ENCODE results near the gene PSG5.
"Not testable (repeated sequence)": the region's sequence is repeated elsewhere in the genome, so short reads cannot be mapped to it uniquely, and the experiment has no call there.

PSG5 gene

DNA sequence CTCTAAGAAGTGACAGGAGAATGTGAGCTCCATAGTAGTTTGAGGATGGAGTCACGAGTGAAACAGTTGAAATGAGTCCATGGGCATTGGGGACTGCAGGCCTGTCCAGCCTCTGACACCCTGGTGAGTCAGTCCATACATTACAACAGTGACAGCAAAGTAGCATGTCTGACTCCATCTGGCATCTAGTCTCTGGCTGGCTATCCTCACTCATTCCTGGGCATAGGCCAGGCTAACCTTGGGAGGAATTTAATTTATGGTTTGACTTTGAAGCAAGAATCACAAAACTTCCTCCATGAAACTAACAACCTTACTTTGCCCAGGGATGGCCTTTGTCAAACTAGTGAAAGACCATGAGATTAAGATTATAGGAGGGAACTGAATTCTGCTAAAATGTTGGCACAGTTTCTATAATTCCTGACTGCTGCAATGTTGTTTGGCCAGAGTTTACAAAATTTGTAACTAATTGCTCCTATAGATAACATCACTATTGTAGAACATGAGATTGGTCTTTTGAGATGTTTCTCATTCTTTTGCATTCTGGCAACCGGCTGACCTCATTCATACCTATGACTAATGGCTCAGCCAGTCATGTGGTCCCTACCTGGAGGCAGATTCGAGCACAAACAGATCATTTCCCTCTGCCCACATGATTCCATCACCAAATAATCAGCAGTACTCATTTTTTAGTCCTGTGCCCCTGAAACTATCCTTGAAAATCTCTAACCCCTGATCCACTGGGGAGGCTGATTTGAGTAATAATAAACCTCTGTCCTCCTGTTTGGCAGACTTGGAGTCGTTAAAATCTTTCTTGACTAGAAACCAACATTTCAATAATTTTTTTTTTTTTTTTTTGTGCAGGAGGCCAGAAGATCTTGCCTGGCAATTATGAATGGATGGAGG is 4.2 kb downstream of the PSG5 start:
- not testable (repeated sequence) for DNase-seq (ENCODE audit: low read depth in 2 of 2)

DNA sequence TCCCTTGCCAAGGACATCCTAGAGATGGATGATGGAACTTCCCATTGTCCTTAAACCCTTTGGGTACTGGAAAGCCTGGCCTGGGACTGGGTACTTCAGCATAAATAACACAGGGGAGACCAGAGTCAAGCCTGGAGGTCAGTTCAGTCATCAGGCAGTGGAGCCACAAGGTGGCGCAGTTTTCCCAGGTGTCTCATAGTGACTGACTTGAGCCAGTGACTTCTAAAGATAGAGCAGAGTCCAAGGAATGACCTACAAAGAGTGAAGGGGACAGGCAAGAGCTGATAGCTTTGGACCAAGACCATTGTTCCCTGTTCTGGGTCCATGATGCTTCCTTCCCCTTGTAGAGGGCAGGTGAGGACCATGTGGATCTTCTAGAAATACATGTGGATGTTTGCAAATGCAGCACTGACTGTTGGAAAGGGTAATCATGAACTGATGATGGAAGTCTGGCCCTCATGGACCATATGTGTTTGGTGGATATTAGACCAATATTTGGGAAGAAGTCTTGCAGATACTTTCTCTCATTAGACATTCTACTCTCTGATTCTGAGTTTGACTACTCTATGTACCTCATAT is 6.7 kb downstream of the PSG5 start:
- DNase-seq (ENCODE audit: low read depth in 2 of 2) = not testable (repeated sequence)

DNA sequence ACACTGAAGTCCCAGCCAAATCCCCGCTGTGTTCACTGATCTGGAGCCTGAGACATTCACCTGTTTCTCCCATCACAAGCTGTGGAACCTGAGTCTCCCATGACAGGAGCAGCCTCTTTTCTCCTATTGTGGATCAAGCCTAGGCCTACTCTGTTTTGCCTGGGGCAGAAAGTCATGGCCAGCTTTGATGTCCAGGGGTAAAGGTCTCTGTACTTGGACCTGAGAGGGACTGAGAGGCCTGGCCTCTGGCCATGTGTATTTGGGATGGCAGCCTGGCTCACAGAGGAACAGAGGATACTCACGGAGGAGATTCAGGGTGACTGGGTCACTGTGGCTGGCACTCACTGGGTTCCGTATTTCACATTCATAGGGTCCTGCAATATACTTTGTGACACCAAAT is 7.8 kb downstream of the PSG5 start:
- DNase-seq (ENCODE audit: low read depth in 2 of 2) = not testable (repeated sequence)

DNA sequence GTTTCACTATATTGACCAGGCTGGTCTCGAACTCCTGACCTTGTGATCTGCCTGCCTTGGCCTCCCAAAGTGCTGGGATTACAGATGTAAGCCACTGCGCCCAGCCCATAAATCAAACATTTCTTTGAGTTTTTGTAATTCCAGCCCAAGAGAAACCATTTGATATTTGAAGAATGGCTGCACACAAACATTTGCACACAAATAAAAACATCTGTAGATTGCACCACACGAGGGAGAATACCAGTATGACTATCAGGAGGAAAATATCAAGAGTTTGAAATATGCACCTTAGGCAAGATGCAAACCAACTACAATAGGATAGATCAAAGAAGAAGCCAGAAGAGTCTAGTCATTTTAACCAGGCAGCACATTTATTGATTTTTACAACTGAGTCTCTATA is 20.4 kb downstream of the PSG5 start:
- not testable (repeated sequence) for DNase-seq (ENCODE audit: low read depth in 2 of 2)

DNA sequence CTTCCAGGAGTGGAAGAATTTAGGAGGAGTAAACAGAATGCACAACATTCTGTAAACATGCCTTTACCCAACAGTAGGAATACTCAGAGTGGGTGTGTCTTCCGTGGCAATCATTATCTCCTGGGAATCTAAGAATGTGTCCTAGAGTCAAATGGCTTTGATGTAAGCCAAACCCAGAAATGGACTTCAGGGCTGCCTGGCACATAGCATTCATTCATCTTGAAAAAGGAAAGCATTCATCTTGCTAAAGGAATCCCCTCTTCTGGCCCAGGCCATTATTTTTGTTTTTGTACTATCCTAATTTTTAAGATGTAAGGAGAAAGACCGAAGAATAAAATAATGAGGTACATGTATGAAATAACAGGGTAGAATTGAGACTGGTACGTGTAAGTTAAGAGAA is 23.2 kb downstream of the PSG5 start:
- DNase-seq (ENCODE audit: low read depth in 2 of 2) = not testable (repeated sequence)

DNA sequence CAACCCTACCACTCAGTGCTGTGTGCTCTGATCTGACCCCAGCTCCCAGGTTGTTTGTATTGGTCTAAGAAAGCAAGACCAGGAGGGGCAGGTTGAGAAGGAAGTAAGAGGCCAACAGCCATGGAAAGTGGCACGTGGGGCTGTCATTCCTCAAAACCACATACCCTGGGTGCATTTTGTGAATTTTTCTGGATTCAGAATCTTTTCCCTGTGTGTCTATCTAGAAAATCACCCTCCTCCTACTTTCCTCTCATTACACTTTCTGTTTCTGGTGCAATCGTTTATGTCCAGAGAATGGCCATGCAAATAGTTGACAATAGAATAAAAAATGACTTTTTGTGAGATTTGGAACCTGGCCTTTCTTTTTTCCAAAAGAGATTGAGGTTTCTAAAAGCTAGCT is 24.1 kb downstream of the PSG5 start:
- not testable (repeated sequence) for DNase-seq (ENCODE audit: low read depth in 2 of 2)

DNA sequence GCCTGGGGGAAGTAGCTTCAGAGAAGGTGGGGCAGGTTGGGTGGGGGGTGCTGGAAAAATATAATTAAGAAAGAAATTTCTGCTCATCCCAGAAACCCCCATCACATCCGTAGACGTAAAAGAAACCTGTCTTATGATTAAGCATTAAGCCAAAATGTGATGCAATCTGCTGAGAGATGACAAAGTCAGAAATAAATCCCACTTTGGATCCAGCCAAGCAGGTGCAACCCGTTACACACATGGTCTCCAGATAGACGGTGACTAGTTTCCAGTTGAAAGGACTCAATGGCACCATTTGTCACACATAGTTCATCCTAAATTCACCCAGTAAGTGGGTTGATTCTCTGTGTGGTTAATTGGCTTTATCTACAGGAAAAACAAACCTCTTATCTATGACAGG is 34.1 kb downstream of the PSG5 start:
- DNase-seq (ENCODE audit: low read depth in 2 of 2) = no peak

DNA sequence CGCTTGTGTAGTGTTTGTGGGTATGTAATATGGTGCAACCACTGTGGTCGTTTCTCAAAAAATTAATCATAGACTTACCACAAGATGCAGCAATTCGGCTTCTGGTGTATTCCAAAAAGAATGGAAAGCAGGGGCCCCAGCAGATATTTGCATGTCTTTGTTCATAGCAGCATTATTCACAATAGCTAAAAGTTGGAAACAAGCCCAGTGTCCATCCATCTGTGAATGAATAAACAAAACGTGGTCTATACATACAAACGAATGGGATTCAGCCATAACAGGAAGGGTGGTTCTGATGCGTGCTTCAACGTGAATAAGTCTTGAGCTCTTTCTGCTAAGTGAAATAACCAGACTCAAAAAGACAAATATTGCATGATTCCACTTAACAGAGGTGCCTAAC is 36.5 kb downstream of the PSG5 start:
- not testable (repeated sequence) for DNase-seq (ENCODE audit: low read depth in 2 of 2)

DNA sequence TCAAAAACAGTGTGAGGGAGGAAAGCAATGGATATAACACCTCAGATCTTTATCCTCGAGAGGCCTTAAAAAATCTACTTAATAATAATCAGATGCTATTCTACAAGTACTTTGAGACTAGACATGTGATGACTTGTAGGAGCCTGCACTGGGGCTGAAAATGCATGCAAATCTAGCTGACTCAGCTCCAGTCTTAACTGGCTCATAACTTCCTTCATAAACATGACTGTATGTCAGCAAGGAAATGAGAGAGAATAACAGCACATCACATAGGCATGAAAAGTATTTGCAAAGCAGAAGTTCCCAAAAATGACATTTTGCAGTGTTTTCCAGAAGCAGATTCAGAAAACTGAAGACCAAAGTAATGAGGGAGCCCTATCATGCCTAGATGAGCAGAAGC is 38.1 kb downstream of the PSG5 start:
- DNase-seq (ENCODE audit: low read depth in 2 of 2) = no peak

DNA sequence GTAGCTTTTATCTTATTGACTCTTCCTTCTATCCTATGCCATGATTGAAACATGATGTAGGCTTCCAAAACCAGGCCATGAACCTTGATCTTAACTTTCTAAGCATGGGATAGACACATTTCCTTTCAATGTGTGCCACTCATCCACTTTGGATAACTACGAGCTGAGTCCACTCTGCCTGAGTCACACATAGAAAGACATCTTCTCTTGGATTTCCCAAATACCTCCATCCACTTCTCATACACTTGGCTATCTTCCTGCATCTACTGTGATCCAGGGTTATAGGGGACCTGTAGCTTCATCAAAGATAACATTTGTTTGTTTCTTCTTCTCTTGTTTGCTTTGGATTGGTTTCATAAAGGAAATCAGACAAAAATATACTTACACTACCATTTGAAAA is 44.6 kb downstream of the PSG5 start:
- DNase-seq (ENCODE audit: low read depth in 2 of 2) = not testable (repeated sequence)

DNA sequence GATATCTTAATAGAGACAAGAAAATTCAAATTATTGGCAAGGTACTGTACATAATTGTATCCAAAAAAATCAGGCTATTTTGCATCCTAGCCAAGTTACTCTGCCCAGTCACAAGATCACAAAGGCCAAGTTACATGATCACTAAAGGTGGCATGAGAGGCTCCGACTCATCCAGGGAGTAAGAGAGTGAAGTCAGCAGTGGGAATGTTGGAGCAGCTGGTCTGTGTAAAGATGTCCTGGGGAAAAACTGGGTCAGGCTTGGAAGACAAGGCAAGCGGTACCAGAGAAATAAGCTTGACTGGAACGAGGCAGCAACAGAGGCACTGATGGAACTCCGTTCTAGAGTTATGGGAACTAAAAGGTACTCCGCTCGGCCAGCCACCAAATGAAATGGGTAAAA is 53.6 kb downstream of the PSG5 start:
- no peak for DNase-seq (ENCODE audit: low read depth in 2 of 2)

DNA sequence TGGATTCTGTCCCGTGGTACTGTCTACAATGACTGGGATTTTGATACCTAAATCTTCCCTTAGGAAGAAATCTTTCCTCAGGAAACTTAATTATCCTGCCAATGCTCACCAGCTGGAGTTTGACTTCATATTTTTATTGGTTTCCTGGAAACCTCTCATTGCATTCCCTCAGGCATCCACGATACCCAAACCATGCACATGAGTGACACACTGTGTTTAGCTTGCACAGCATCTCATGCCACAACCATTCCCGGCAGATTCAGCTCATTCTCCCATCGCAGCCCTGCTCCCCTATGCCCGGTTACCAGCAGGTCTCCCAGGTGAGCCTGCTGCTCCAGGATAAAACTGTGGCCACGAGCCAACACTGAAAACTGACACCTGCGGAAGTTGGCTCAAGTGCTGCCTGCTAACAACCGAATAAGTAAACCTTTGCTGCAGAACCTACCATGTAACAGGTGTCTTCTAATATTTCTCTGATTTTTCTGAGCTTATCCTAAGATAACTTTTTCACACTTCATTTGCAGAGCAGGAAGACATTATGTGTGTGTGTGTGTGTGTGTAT is 55.0 kb downstream of the PSG5 start:
- not testable (repeated sequence) for DNase-seq (ENCODE audit: low read depth in 2 of 2)

DNA sequence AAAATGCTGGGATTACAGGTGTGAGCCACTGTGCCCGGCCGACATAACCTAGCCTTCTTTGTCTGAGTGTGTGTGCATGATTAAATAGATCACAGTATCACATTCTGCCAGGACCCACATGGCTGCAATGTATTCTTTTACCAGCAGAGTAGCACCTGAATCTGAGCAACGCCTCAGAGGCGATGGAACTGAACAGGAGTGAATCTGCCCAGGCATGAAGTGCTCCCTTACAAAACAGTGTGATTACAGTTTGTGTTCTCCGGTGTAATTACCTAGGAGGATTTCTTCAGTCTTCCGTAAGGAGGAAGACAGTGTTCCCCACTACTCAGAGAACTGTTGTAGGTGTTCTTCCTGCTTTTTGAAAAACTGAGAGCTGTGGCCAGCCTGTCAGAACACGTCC is 57.1 kb downstream of the PSG5 start:
- DNase-seq (ENCODE audit: low read depth in 2 of 2) = not testable (repeated sequence)

DNA sequence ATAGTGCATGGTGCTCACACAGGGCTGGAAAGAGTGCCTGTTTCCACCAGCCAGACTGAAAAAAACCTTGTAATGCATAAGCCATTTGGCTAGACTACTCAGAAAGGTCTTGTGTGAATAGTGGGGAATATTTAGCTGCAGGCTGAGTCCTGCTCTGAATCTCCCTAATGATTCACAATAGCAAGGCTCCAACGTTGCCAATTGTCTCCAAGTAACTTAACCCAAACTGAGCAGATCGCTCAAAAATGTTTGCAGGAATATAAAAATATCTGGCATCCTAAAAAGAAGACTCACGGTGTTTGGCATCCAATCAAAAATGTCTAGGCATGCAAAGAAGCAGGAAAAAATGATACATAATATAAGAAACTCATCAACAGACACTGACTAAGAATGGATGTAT is 59.0 kb downstream of the PSG5 start:
- not testable (repeated sequence) for DNase-seq (ENCODE audit: low read depth in 2 of 2)

DNA sequence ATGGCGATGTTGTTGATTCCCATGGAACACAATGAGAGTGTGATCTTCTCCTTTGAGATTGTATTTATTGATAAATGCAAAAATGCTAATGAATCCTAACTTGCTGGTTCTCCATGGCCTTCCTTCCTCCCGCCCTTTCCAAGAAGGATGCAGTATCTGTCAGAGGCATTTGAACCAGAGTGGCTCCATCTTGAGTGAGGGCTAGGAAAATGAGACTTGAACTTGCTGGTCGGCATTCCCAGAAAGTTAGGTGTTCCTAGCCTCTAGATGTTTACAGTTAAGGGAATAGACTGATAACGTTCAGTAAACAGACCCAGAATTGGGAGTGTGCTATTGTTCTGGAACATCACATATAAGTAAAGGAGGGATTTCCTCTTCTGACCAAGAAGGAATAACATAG is 59.6 kb downstream of the PSG5 start:
- no peak for DNase-seq (ENCODE audit: low read depth in 2 of 2)

DNA sequence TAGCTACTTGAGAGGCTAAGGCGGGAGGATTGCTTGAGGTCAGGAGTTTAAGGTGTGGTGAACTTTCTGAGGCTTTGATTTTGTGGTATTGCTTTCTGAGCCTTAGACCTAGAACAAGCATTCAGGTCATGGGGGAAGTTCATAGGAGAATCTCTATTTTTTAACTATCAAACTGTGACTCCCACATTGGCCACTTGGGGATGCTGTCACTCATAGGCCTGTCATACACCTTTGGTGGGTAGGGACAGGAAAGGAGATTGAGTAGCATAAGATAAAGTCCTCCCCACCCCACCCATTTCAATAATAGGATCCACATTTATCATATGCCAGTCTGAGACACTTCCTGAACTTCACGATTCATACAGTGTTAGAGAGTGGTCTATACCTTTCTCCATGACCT is 62.0 kb downstream of the PSG5 start:
- DNase-seq (ENCODE audit: low read depth in 2 of 2) = no peak

DNA sequence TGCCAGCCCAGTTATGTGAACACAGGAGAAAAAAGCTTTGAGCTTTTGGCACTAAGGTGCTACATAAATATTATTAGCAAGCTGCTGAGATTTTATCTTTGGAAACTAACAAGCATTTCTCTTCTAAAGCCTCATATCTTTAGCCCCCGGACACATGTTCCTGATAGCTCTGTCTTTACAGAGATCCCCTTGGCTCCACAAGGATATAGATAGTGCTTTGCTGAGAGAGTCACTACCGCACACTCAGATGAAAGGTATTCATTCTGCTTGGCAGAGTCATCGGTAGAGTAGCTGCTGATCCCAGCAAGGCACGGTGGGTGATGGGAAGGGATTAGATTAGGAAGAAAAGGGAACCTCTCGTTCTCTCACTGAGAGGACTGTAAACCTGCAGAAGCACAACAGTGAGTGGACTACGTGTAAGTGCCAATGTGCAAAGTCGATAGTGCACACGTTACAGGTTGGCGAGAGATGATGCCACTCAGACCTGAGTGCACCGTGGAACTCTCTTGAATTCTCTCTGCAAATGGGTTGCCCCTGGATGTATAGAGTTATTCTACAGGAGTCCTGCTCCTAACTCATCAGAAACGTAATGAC is 65.8 kb downstream of the PSG5 start:
- DNase-seq (ENCODE audit: low read depth in 2 of 2) = not testable (repeated sequence)

DNA sequence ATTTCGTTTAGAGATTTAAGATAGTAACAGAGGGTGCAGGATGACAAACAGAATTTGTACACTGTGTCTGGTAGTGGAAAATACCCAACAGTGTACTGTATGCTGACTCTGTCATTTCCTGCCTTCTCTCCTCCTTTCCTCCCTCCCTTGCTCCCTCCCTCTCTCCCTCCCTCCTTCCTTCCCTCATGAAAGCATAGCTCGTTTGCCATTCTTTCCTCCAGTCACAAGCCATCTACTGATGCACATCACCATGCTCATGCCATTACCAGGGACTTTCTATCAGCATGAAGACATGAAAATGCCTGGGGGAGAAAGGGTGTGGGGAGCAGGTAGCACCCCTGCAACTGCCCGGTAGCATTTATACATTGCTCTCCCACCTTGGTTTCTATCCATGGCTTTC is 66.8 kb downstream of the PSG5 start:
- DNase-seq (ENCODE audit: low read depth in 2 of 2) = not testable (repeated sequence)
